22Rv1 (cell line): ENCODE data around the gene CLSTN1.

Source experiments
- H3K27ac ChIP-seq: fragments of 450-650 bp; 2 replicates; pipeline ENCODE4 v1.5.1; 2017
- CTCF ChIP-seq: fragments of 450-650 bp; IDR thresholded peaks from 2 replicates; pipeline ENCODE4 v1.5.1; 2017; ENCODE audit warnings: mild to moderate bottlenecking
- ZFX ChIP-seq: fragments of 450-650 bp; IDR thresholded peaks from 2 replicates; pipeline ENCODE4 v1.6.1; 2017; ENCODE audit warnings: antibody characterized with exemption, borderline replicate concordance

CLSTN1 gene

GRCh38 chr1:9823943-9824701 is at the start of gene CLSTN1:
Gene CLSTN1 (minus strand): TSS chr1:9823965. CDS start chr1:9823733, 232 bp downstream.
- TF ChIP-seq ZFX (no peak), CTCF (no peak)
- H3K27ac ChIP-seq: peak within 1 kb of the TSS; percentile 94

GRCh38 chr1:9873385-9873784 is 49.6 kb upstream of the CLSTN1 start:
- TF ChIP-seq CTCF (no peak), ZFX (no peak)
- no peak overlapping the region for H3K27ac ChIP-seq

GRCh38 chr1:9872430-9873165 is 48.8 kb upstream of the CLSTN1 start:
- no peak overlapping the region for H3K27ac ChIP-seq
- TF ChIP-seq CTCF: no peak
- TF ChIP-seq ZFX: no peak

GRCh38 chr1:9871707-9872425 is 48.1 kb upstream of the CLSTN1 start:
- TF ChIP-seq CTCF: no peak
- TF ChIP-seq ZFX: no peak
- H3K27ac ChIP-seq: no peak overlapping the region

GRCh38 chr1:9871021-9871420 is 47.3 kb upstream of the CLSTN1 start:
- no peak overlapping the region for H3K27ac ChIP-seq
- TF ChIP-seq CTCF: no peak
- TF ChIP-seq ZFX: no peak

- no peak for TF ChIP-seq ZFX
- no peak for TF ChIP-seq CTCF
- no peak overlapping the region for H3K27ac ChIP-seq
Observed at GRCh38 chr1:9870572-9870971, 46.8 kb upstream of the CLSTN1 start.
